SH-SY5Y (cell line): ENCODE measurements around the gene POU5F1.

ENCODE experiments used
- GATA2 ChIP-seq: IDR thresholded peaks from 2 replicates; pipeline ENCODE4 v1.6.1; 2011; ENCODE audit warnings: mild to moderate bottlenecking, low read depth, low read length
- GATA3 ChIP-seq: IDR thresholded peaks from 2 replicates; pipeline ENCODE4 v1.6.1; 2011; ENCODE audit warnings: low read depth, mild to moderate bottlenecking, low read length, moderate library complexity

The POU5F1 gene

GRCh38 chr6:31193206-31193605 lies 22.7 kb upstream of the POU5F1 start:
- no peak for TF ChIP-seq GATA3
- no peak for TF ChIP-seq GATA2

GRCh38 chr6:31190488-31190887 lies 20.0 kb upstream of the POU5F1 start:
- TF ChIP-seq GATA3 = no peak
- no peak for TF ChIP-seq GATA2

GRCh38 chr6:31187780-31188194 lies 17.3 kb upstream of the POU5F1 start:
- TF ChIP-seq GATA2 (no peak), GATA3 (no peak)

GRCh38 chr6:31186052-31186734 lies 15.7 kb upstream of the POU5F1 start:
- TF ChIP-seq GATA3 (no peak), GATA2 (no peak)

GRCh38 chr6:31180500-31180899 lies 10.0 kb upstream of the POU5F1 start:
- TF ChIP-seq GATA3 (no peak), GATA2 (no peak)

GRCh38 chr6:31179896-31180295 lies 9.4 kb upstream of the POU5F1 start:
- TF ChIP-seq GATA2 (no peak), GATA3 (no peak)

GRCh38 chr6:31179042-31179386 lies 8.5 kb upstream of the POU5F1 start:
- TF ChIP-seq GATA2 (no peak), GATA3 (no peak)

GRCh38 chr6:31178143-31179041 lies 7.9 kb upstream of the POU5F1 start:
- TF ChIP-seq GATA2 (no peak), GATA3 (no peak)

- no peak for TF ChIP-seq GATA2
- TF ChIP-seq GATA3 = no peak
Measured at GRCh38 chr6:31175971-31176370, 5.5 kb upstream of the POU5F1 start.

- TF ChIP-seq GATA2 = no peak
- TF ChIP-seq GATA3 = no peak
Measured at GRCh38 chr6:31174378-31174777, 3.9 kb upstream of the POU5F1 start.

- TF ChIP-seq GATA3 (no peak), GATA2 (no peak)
Measured at GRCh38 chr6:31173406-31173805, 2.9 kb upstream of the POU5F1 start.

- TF ChIP-seq GATA2 (no peak), GATA3 (no peak)
Measured at GRCh38 chr6:31172973-31173384, 2.5 kb upstream of the POU5F1 start.

GRCh38 chr6:31171931-31172905 lies 1.7 kb upstream of the POU5F1 start:
- TF ChIP-seq GATA3 = no peak
- no peak for TF ChIP-seq GATA2

- TF ChIP-seq GATA3 = no peak
- no peak for TF ChIP-seq GATA2
Measured at GRCh38 chr6:31170987-31171671, 647 bp upstream of the POU5F1 start.

- no peak for TF ChIP-seq GATA2
- no peak for TF ChIP-seq GATA3
Measured at GRCh38 chr6:31169123-31169857, 1.2 kb downstream of the POU5F1 start.
